ENCODE results near the gene HTR2B. TPM values are rescaled to one million over a fixed set of nuclear protein-coding genes. Genes with fewer than 3 reads are reported as not detected.

Gene HTR2B
- 1 to 10 TPM in 1 of 4 donors, under 1 TPM in 1, not detected in 2; 0.40 to 2.2 TPM for total RNA-seq

- Histone ChIP-seq H3K27me3 (no peaks in the 10 kb centered on the region), H3K4me3 (peak within 1 kb of the TSS in 1 of 4 donors; percentile 21), H3K9me3 (no peaks in the 10 kb centered on the region), H3K27ac (peak within 1 kb of the TSS in 1 of 4 donors; percentile 40), H3K4me1 (peaks cover 0 to 7% (median 0%) of the 10 kb centered on the region in 4 donors), H3K36me3 (no peaks in the 10 kb centered on the region)
- no peak for DNase-seq
- TF ChIP-seq POLR2A (IDR thresholded peaks at IDR 0.05) (no peak), CTCF (IDR thresholded peaks at IDR 0.05) (no peak)
Measured at GRCh38 chr2:231124838-231125568, at the start of gene HTR2B. Gene HTR2B (minus strand): TSS chr2:231125042. CDS start chr2:231123764, 1,278 bp downstream.

- no peaks in the 10 kb centered on the region for H3K4me1 ChIP-seq
- H3K36me3 ChIP-seq, result peaks cover 0 to 41% (median 0%) of the 10 kb centered on the region in 3 donors
- H3K4me3 ChIP-seq, result no peak overlapping the region
- no peaks in the 10 kb centered on the region for H3K27me3 ChIP-seq
- no peaks in the 10 kb centered on the region for H3K9me3 ChIP-seq
- TF ChIP-seq POLR2A (IDR thresholded peaks at IDR 0.05) (no peak), CTCF (IDR thresholded peaks at IDR 0.05) (no peak)
- no peak overlapping the region for H3K27ac ChIP-seq
- no peak for DNase-seq
Measured at GRCh38 chr2:231174211-231174651, 49.4 kb upstream of the HTR2B start.

DNA sequence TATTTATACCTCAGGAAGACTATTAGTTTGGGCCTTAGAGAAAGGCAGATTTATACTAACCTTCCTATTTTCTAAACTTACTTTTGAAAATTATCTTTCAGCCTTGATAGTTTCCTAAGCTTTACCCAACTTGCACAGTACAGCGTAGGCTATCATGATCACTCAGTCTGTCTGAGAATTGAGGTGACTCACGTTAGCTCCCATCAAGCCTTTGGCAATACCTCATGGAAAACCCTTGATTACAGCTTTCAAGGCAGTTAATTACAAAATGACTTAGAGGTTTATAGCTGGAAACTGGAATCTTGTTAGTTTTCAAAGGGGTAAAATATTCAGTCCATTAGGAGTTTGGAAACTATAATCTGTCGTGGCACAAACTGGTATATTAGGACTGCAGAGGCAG lies 47.2 kb upstream of the HTR2B start:
- TF ChIP-seq POLR2A (IDR thresholded peaks at IDR 0.05) (no peak), CTCF (IDR thresholded peaks at IDR 0.05) (no peak)
- no peaks in the 10 kb centered on the region for H3K9me3 ChIP-seq
- H3K36me3 ChIP-seq, result peaks cover 0 to 45% (median 0%) of the 10 kb centered on the region in 3 donors
- H3K4me3 ChIP-seq, result no peak overlapping the region
- H3K4me1 ChIP-seq, result no peaks in the 10 kb centered on the region
- DNase-seq, result no peak
- H3K27ac ChIP-seq, result no peak overlapping the region
- H3K27me3 ChIP-seq, result no peaks in the 10 kb centered on the region

DNA sequence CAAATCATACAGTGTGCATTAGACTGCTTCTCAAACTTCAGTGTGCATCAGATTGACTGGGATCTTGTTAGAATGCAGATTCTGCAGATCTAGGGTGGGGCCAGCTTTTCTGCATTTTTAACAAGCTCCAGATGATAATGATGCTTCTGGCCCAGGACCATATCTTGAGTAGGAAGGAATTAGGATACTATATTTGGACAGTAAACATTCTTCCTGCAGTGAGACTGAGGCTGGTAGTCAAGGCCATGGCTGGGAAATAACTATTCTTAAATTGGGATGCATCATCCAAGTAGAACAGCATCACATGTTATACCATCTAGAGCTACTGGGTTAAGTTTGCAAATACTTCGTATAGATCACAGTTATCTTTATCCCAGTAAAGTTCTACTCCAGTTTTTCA lies 45.2 kb upstream of the HTR2B start:
- no peaks in the 10 kb centered on the region for H3K9me3 ChIP-seq
- peaks cover 0 to 64% (median 0%) of the 10 kb centered on the region in 3 donors for H3K36me3 ChIP-seq
- H3K27ac ChIP-seq, result no peak overlapping the region
- no peak for DNase-seq
- no peaks in the 10 kb centered on the region for H3K4me1 ChIP-seq
- no peak overlapping the region for H3K4me3 ChIP-seq
- H3K27me3 ChIP-seq, result no peaks in the 10 kb centered on the region
- TF ChIP-seq POLR2A (IDR thresholded peaks at IDR 0.05) (no peak), CTCF (IDR thresholded peaks at IDR 0.05) (no peak)

DNA sequence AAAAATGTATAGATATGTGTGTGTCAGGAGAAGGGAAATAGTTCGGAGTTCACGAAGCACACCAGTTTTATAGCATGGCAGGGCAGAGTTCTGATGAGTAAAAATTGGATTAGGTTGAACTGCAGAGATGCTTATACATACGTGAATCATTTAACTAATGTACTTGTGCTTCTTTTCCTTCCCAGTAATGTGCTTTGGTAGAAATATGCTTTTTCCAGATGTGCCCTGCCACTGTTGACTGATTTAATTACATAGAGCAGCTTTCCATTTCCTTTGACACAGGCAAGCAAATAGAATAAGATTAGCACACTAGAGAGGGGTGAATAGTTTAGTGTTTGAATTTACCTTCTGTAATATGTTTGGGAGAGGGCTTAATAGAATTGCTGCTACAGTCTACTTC lies 44.6 kb upstream of the HTR2B start:
- H3K27me3 ChIP-seq, result no peaks in the 10 kb centered on the region
- no peak for TF ChIP-seq CTCF (IDR thresholded peaks at IDR 0.05)
- TF ChIP-seq POLR2A (IDR thresholded peaks at IDR 0.05), result no peak
- DNase-seq, result no peak
- no peak overlapping the region for H3K27ac ChIP-seq
- no peaks in the 10 kb centered on the region for H3K9me3 ChIP-seq
- H3K4me1 ChIP-seq, result no peaks in the 10 kb centered on the region
- H3K36me3 ChIP-seq, result peaks cover 0 to 64% (median 0%) of the 10 kb centered on the region in 3 donors
- no peak overlapping the region for H3K4me3 ChIP-seq

All from Peyer's patch (tissue), 4 donors.